Left forelimb (tissue), 1 donor: ENCODE results near the gene ADGRG6.
"Not testable (repeated sequence)": the region's sequence is repeated elsewhere in the genome, so short reads cannot be mapped to it uniquely, and the experiment has no call there.

Source experiments
- DNase-seq: peaks from one replicate; pipeline ENCODE4 v3.0.0-alpha.2; 2018; ENCODE audit warnings: low spot score

ADGRG6 gene

GRCh38 chr6:142301651-142302391 lies at the start of gene ADGRG6:
TSS of gene ADGRG6 (plus strand) at chr6:142302007. CDS start at chr6:142302330, 323 bp downstream.
- peak; percentile 71 for DNase-seq

GRCh38 chr6:142254513-142254912 lies 47.3 kb upstream of the ADGRG6 start:
- DNase-seq: no peak

- DNase-seq: no peak
Observed at GRCh38 chr6:142255785-142256184, 46.0 kb upstream of the ADGRG6 start.

GRCh38 chr6:142258305-142258704 lies 43.5 kb upstream of the ADGRG6 start:
- no peak for DNase-seq

- DNase-seq: no peak
Observed at GRCh38 chr6:142258757-142259156, 43.0 kb upstream of the ADGRG6 start.

- no peak for DNase-seq
Observed at GRCh38 chr6:142260748-142261147, 41.1 kb upstream of the ADGRG6 start.

- no peak for DNase-seq
Observed at GRCh38 chr6:142262231-142262630, 39.6 kb upstream of the ADGRG6 start.

GRCh38 chr6:142265476-142265875 lies 36.3 kb upstream of the ADGRG6 start:
- DNase-seq: no peak

- DNase-seq: no peak
Observed at GRCh38 chr6:142266060-142266459, 35.7 kb upstream of the ADGRG6 start.

- DNase-seq: no peak
Observed at GRCh38 chr6:142271476-142271875, 30.3 kb upstream of the ADGRG6 start.

GRCh38 chr6:142274656-142275055 lies 27.2 kb upstream of the ADGRG6 start:
- DNase-seq: no peak

GRCh38 chr6:142275236-142276006 lies 26.4 kb upstream of the ADGRG6 start:
- no peak for DNase-seq

- DNase-seq: no peak
Observed at GRCh38 chr6:142276256-142276655, 25.6 kb upstream of the ADGRG6 start.

- no peak for DNase-seq
Observed at GRCh38 chr6:142279350-142280180, 22.2 kb upstream of the ADGRG6 start.

- DNase-seq: no peak
Observed at GRCh38 chr6:142280265-142280664, 21.5 kb upstream of the ADGRG6 start.

- no peak for DNase-seq
Observed at GRCh38 chr6:142280927-142281326, 20.9 kb upstream of the ADGRG6 start.

GRCh38 chr6:142283138-142283537 lies 18.7 kb upstream of the ADGRG6 start:
- DNase-seq: not testable (repeated sequence)

- no peak for DNase-seq
Observed at GRCh38 chr6:142284419-142284818, 17.4 kb upstream of the ADGRG6 start.

- DNase-seq: no peak
Observed at GRCh38 chr6:142285235-142286087, 16.3 kb upstream of the ADGRG6 start.

GRCh38 chr6:142286088-142286409 lies 15.8 kb upstream of the ADGRG6 start:
- DNase-seq: no peak

- no peak for DNase-seq
Observed at GRCh38 chr6:142289687-142290086, 12.1 kb upstream of the ADGRG6 start.

GRCh38 chr6:142290851-142291250 lies 11.0 kb upstream of the ADGRG6 start:
- DNase-seq: no peak
